HEK293 (cell line): ENCODE results near the gene SEMA7A.

Source experiments
- BCL11A ChIP-seq: fragments of 450-650 bp; formaldehyde crosslinking; IDR thresholded peaks from 2 replicates; pipeline ENCODE4 v1.5.1; 2016; ENCODE audit warnings: low read depth, missing biosample characterization, missing genetic modification characterization
- BCL11B ChIP-seq: fragments of 450-650 bp; formaldehyde crosslinking; IDR thresholded peaks from 2 replicates; pipeline ENCODE4 v1.5.1; 2016; ENCODE audit warnings: low read depth, missing biosample characterization, missing genetic modification characterization
- GLI2 ChIP-seq: fragments of 450-650 bp; formaldehyde crosslinking; IDR thresholded peaks from 2 replicates; pipeline ENCODE4; 2017; ENCODE audit warnings: missing biosample characterization, missing genetic modification characterization, low read depth, borderline replicate concordance
- MYNN ChIP-seq: fragments of 450-650 bp; formaldehyde crosslinking; IDR thresholded peaks from 2 replicates; pipeline ENCODE4 v1.5.1; 2016; ENCODE audit warnings: missing biosample characterization, missing genetic modification characterization, borderline replicate concordance
- MZF1 ChIP-seq: fragments of 450-650 bp; formaldehyde crosslinking; IDR thresholded peaks from 2 replicates; pipeline ENCODE4 v1.5.1; 2017; ENCODE audit warnings: missing biosample characterization, missing genetic modification characterization, borderline replicate concordance
- TCF7L2 ChIP-seq: IDR thresholded peaks from 2 replicates; pipeline ENCODE4 v1.6.1; 2011; ENCODE audit warnings: low read depth, mild to moderate bottlenecking, inconsistent platforms, low read length, moderate library complexity, borderline replicate concordance
- ZBTB8A ChIP-seq: fragments of 450-650 bp; formaldehyde crosslinking; IDR thresholded peaks from 2 replicates; pipeline ENCODE4 v1.5.1; 2016; ENCODE audit warnings: missing biosample characterization, missing genetic modification characterization
- ZEB2 ChIP-seq: fragments of 450-650 bp; formaldehyde crosslinking; IDR thresholded peaks from 2 replicates; pipeline ENCODE4 v1.5.1; 2016; ENCODE audit warnings: missing biosample characterization, missing genetic modification characterization
- ZFP69B ChIP-seq: fragments of 450-650 bp; formaldehyde crosslinking; IDR thresholded peaks from 2 replicates; pipeline ENCODE4 v1.5.1; 2016; ENCODE audit warnings: missing biosample characterization, missing genetic modification characterization
- ZNF140 ChIP-seq: fragments of 450-650 bp; formaldehyde crosslinking; IDR thresholded peaks from 2 replicates; pipeline ENCODE4 v1.5.1; 2016; ENCODE audit warnings: missing biosample characterization, missing genetic modification characterization
- ZNF175 ChIP-seq: fragments of 450-650 bp; formaldehyde crosslinking; IDR thresholded peaks from 2 replicates; pipeline ENCODE4 v1.5.1; 2016; ENCODE audit warnings: missing biosample characterization, missing genetic modification characterization
- ZNF184 ChIP-seq: fragments of 450-650 bp; IDR thresholded peaks from 2 replicates; pipeline ENCODE4 v1.5.1; 2018; ENCODE audit warnings: missing biosample characterization, mild to moderate bottlenecking, missing genetic modification characterization
- ZNF248 ChIP-seq: fragments of 450-650 bp; formaldehyde crosslinking; IDR thresholded peaks from 2 replicates; pipeline ENCODE4 v1.5.1; 2017; ENCODE audit warnings: missing biosample characterization, missing genetic modification characterization
- ZNF274 ChIP-seq, 2 experiments: fragments of 200-500 bp in 1 of 2; fragments of 450-650 bp in 1 of 2; sonication (Bioruptor generic) in 1 of 2; formaldehyde crosslinking in 1 of 2; IDR thresholded peaks; 2 replicates each; pipeline versions ENCODE4 v1.5.1 to v1.6.1; 2014 to 2016; ENCODE audit warnings: borderline replicate concordance in 1 of 2, inconsistent platforms in 1 of 2, low read length in 1 of 2, missing biosample characterization in 1 of 2, missing genetic modification characterization in 1 of 2
- ZNF302 ChIP-seq: fragments of 450-650 bp; formaldehyde crosslinking; IDR thresholded peaks from 2 replicates; pipeline ENCODE4 v1.5.1; 2016; ENCODE audit warnings: missing biosample characterization, missing genetic modification characterization, low read depth
- ZNF311 ChIP-seq: fragments of 450-650 bp; formaldehyde crosslinking; IDR thresholded peaks from 2 replicates; pipeline ENCODE4 v1.5.1; 2017; ENCODE audit warnings: missing biosample characterization, missing genetic modification characterization, borderline replicate concordance
- ZNF324 ChIP-seq: fragments of 450-650 bp; formaldehyde crosslinking; IDR thresholded peaks from 2 replicates; pipeline ENCODE4 v1.5.1; 2016; ENCODE audit warnings: missing biosample characterization, missing genetic modification characterization
- ZNF341 ChIP-seq: fragments of 450-650 bp; formaldehyde crosslinking; IDR thresholded peaks from 2 replicates; pipeline ENCODE4; 2016; ENCODE audit warnings: low read depth, missing biosample characterization, missing genetic modification characterization
- ZNF354C ChIP-seq: fragments of 450-650 bp; formaldehyde crosslinking; IDR thresholded peaks from 2 replicates; pipeline ENCODE4 v1.5.1; 2016; ENCODE audit warnings: missing biosample characterization, missing genetic modification characterization, low read depth, borderline replicate concordance
- ZNF366 ChIP-seq: fragments of 450-650 bp; formaldehyde crosslinking; conservative IDR thresholded peaks from 2 replicates; pipeline ENCODE4 v1.5.1; 2016; ENCODE audit warnings: missing biosample characterization, missing genetic modification characterization
- ZNF398 ChIP-seq: fragments of 450-650 bp; formaldehyde crosslinking; IDR thresholded peaks from 2 replicates; pipeline ENCODE4 v1.5.1; 2017; ENCODE audit warnings: missing biosample characterization, missing genetic modification characterization
- ZNF423 ChIP-seq: fragments of 450-650 bp; formaldehyde crosslinking; IDR thresholded peaks from 2 replicates; pipeline ENCODE4 v1.5.1; 2016; ENCODE audit warnings: missing biosample characterization, missing genetic modification characterization
- ZNF561 ChIP-seq: fragments of 450-650 bp; IDR thresholded peaks from 2 replicates; pipeline ENCODE4 v1.5.1; 2018; ENCODE audit warnings: missing biosample characterization, missing genetic modification characterization, borderline replicate concordance
- ZNF571 ChIP-seq: fragments of 450-650 bp; formaldehyde crosslinking; IDR thresholded peaks from 2 replicates; pipeline ENCODE4 v1.5.0; 2017; ENCODE audit warnings: missing biosample characterization, missing genetic modification characterization
- ZNF596 ChIP-seq: fragments of 450-650 bp; IDR thresholded peaks from 2 replicates; pipeline ENCODE4 v1.5.0; 2018; ENCODE audit warnings: missing biosample characterization, mild to moderate bottlenecking, missing genetic modification characterization, moderate library complexity
- ZNF600 ChIP-seq: fragments of 450-650 bp; formaldehyde crosslinking; IDR thresholded peaks from 2 replicates; pipeline ENCODE4 v1.5.1; 2016; ENCODE audit warnings: missing biosample characterization, missing genetic modification characterization
- ZNF610 ChIP-seq: fragments of 450-650 bp; formaldehyde crosslinking; IDR thresholded peaks from 2 replicates; pipeline ENCODE4 v1.5.1; 2016; ENCODE audit warnings: missing biosample characterization, missing genetic modification characterization, borderline replicate concordance
- ZNF629 ChIP-seq: fragments of 450-650 bp; formaldehyde crosslinking; IDR thresholded peaks from 2 replicates; pipeline ENCODE4 v1.5.1; 2017; ENCODE audit warnings: missing biosample characterization, missing genetic modification characterization
- ZNF658 ChIP-seq: fragments of 450-650 bp; formaldehyde crosslinking; IDR thresholded peaks from 2 replicates; pipeline ENCODE4; 2016; ENCODE audit warnings: missing biosample characterization, missing genetic modification characterization
- ZNF701 ChIP-seq: fragments of 450-650 bp; formaldehyde crosslinking; IDR thresholded peaks from 2 replicates; pipeline ENCODE4 v1.5.1; 2016; ENCODE audit warnings: missing biosample characterization, missing genetic modification characterization
- ZSCAN23 ChIP-seq: fragments of 450-650 bp; formaldehyde crosslinking; IDR thresholded peaks from 2 replicates; pipeline ENCODE4 v1.5.1; 2016; ENCODE audit warnings: missing biosample characterization, missing genetic modification characterization
- TF ChIP-seq, protein P1 (sequence below): fragments of 450-650 bp; formaldehyde crosslinking; IDR thresholded peaks from 2 replicates; pipeline ENCODE4 v1.5.1; 2016; ENCODE audit warnings: missing biosample characterization, missing genetic modification characterization
- TF ChIP-seq, protein P2 (sequence below): fragments of 450-650 bp; formaldehyde crosslinking; IDR thresholded peaks from 2 replicates; pipeline ENCODE4 v1.5.1; 2016; ENCODE audit warnings: missing biosample characterization, missing genetic modification characterization
- TF ChIP-seq, protein P3 (sequence below): fragments of 450-650 bp; formaldehyde crosslinking; IDR thresholded peaks from 2 replicates; pipeline ENCODE4 v1.5.1; 2016; ENCODE audit warnings: missing biosample characterization, missing genetic modification characterization

Gene SEMA7A

GRCh38 chr15:74373731-74374647 lies 59.8 kb downstream of the SEMA7A start (continued):
- no peak for TF ChIP-seq ZNF571 (tag by site-specific recombination)
- TF ChIP-seq, protein P1, sequence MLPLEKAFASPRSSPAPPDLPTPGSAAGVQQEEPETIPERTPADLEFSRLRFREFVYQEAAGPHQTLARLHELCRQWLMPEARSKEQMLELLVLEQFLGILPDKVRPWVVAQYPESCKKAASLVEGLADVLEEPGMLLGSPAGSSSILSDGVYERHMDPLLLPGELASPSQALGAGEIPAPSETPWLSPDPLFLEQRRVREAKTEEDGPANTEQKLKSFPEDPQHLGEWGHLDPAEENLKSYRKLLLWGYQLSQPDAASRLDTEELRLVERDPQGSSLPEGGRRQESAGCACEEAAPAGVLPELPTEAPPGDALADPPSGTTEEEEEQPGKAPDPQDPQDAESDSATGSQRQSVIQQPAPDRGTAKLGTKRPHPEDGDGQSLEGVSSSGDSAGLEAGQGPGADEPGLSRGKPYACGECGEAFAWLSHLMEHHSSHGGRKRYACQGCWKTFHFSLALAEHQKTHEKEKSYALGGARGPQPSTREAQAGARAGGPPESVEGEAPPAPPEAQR (tag by site-specific recombination), result no peak
- TF ChIP-seq ZEB2 (tag by site-specific recombination), result no peak
- no peak for TF ChIP-seq MYNN (tag by site-specific recombination)
- TF ChIP-seq MZF1 (tag by site-specific recombination), result peak; percentile 89
- no peak for TF ChIP-seq GLI2
- peak; percentile 70 for TF ChIP-seq BCL11A (tag by site-specific recombination)
- TF ChIP-seq ZFP69B (tag by site-specific recombination), result peak; percentile 81
- TF ChIP-seq ZNF610 (tag by site-specific recombination), result peak; percentile 55; the same call in 1 of the 2 replicates
- TF ChIP-seq ZNF596 (tag by site-specific recombination), result 0 out of 2 replicates have a peak, but pooled peaks have one; percentile 5
- TF ChIP-seq ZNF701 (tag by site-specific recombination), result no peak
- TF ChIP-seq ZNF423, result peak; percentile 78
- peak; percentile 83; the same call in 1 of the 2 replicates for TF ChIP-seq BCL11B (tag by site-specific recombination)
- no peak for TF ChIP-seq ZNF658 (tag by site-specific recombination)
- no peak for TF ChIP-seq ZNF184 (tag by site-specific recombination)
- TF ChIP-seq ZNF561 (tag by site-specific recombination), result peak; percentile 88; the same call in 1 of the 2 replicates
- TF ChIP-seq ZNF274 (IDR thresholded peaks at IDR 0.05; ENCODE audit: low read length), result no peak
- no peak for TF ChIP-seq ZNF274 (tag by site-specific recombination; IDR thresholded peaks at IDR 0.05; ENCODE audit: borderline replicate concordance)
- 0 out of 2 replicates have a peak, but pooled peaks have one; percentile 48 for TF ChIP-seq ZNF324
- TF ChIP-seq ZNF600 (tag by site-specific recombination), result peak; percentile 100
- TF ChIP-seq ZNF366, result peak; percentile 77
- peak; percentile 73 for TF ChIP-seq ZNF398
- TF ChIP-seq, protein P2, sequence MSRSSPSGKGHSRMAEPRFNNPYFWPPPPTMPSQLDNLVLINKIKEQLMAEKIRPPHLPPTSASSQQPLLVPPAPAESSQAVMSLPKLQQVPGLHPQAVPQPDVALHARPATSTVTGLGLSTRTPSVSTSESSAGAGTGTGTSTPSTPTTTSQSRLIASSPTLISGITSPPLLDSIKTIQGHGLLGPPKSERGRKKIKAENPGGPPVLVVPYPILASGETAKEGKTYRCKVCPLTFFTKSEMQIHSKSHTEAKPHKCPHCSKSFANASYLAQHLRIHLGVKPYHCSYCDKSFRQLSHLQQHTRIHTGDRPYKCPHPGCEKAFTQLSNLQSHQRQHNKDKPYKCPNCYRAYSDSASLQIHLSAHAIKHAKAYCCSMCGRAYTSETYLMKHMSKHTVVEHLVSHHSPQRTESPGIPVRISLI (tag by site-specific recombination), result no peak
- no peak for TF ChIP-seq ZNF302 (tag by site-specific recombination)
- 0 out of 2 replicates have a peak, but pooled peaks have one; percentile 32 for TF ChIP-seq ZSCAN23 (tag by site-specific recombination)
- peak; percentile 96 for TF ChIP-seq ZBTB8A
- TF ChIP-seq ZNF175 (tag by site-specific recombination), result no peak
- TF ChIP-seq TCF7L2, result no peak
- TF ChIP-seq ZNF629 (tag by site-specific recombination), result peak; percentile 51
- TF ChIP-seq, protein P3, sequence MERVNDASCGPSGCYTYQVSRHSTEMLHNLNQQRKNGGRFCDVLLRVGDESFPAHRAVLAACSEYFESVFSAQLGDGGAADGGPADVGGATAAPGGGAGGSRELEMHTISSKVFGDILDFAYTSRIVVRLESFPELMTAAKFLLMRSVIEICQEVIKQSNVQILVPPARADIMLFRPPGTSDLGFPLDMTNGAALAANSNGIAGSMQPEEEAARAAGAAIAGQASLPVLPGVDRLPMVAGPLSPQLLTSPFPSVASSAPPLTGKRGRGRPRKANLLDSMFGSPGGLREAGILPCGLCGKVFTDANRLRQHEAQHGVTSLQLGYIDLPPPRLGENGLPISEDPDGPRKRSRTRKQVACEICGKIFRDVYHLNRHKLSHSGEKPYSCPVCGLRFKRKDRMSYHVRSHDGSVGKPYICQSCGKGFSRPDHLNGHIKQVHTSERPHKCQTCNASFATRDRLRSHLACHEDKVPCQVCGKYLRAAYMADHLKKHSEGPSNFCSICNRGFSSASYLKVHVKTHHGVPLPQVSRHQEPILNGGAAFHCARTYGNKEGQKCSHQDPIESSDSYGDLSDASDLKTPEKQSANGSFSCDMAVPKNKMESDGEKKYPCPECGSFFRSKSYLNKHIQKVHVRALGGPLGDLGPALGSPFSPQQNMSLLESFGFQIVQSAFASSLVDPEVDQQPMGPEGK (tag by site-specific recombination), result peak; percentile 98
- TF ChIP-seq ZNF354C (tag by site-specific recombination), result no peak
- no peak for TF ChIP-seq ZNF311 (tag by site-specific recombination)
- TF ChIP-seq ZNF341 (tag by site-specific recombination), result 0 out of 2 replicates have a peak, but pooled peaks have one; percentile 17
- TF ChIP-seq ZNF140, result no peak
- no peak for TF ChIP-seq ZNF248 (tag by site-specific recombination)
